Erythroblast (primary cell): ENCODE data around the gene GNB1L.

Experiments
- GATA1 ChIP-seq: IDR thresholded peaks from 2 replicates; pipeline ENCODE4 v1.6.1; 2011; ENCODE audit warnings: low read depth, mild to moderate bottlenecking, control low read depth, low read length, moderate library complexity
- POLR2A ChIP-seq: IDR thresholded peaks from 2 replicates; pipeline ENCODE4 v1.6.1; 2011; ENCODE audit warnings: mild to moderate bottlenecking, low read length

GRCh38 chr22:19845054-19845722 is 9.5 kb downstream of the GNB1L start:
- TF ChIP-seq POLR2A (no peak), GATA1 (no peak)
